ENCODE measurements around the gene CALM1.

Gene CALM1

GRCh38 chr14:90396341-90397339 is at the start of gene CALM1:
Gene CALM1, plus strand, starts transcription at chr14:90397029. Its CDS starts 202 bp downstream, at chr14:90397231.
- peak; percentile 97 for DNase-seq

- no peak for DNase-seq
Observed at GRCh38 chr14:90348270-90348669, 48.6 kb upstream of the CALM1 start.

GRCh38 chr14:90349739-90350138 is 47.1 kb upstream of the CALM1 start:
- no peak for DNase-seq

GRCh38 chr14:90354551-90355298 is 42.1 kb upstream of the CALM1 start:
- DNase-seq, result no peak

GRCh38 chr14:90355540-90356518 is 41.0 kb upstream of the CALM1 start:
- DNase-seq, result no peak

- no peak for DNase-seq
Observed at GRCh38 chr14:90356925-90357324, 39.9 kb upstream of the CALM1 start.

GRCh38 chr14:90358359-90358758 is 38.5 kb upstream of the CALM1 start:
- no peak for DNase-seq

GRCh38 chr14:90361865-90362557 is 34.8 kb upstream of the CALM1 start:
- DNase-seq, result no peak

- no peak for DNase-seq
Observed at GRCh38 chr14:90362558-90362896, 34.3 kb upstream of the CALM1 start.

- DNase-seq, result peak; percentile 65
Observed at GRCh38 chr14:90368946-90369721, 27.7 kb upstream of the CALM1 start.

- DNase-seq, result no peak
Observed at GRCh38 chr14:90373887-90374286, 22.9 kb upstream of the CALM1 start.

- no peak for DNase-seq
Observed at GRCh38 chr14:90374813-90375212, 22.0 kb upstream of the CALM1 start.

- DNase-seq, result no peak
Observed at GRCh38 chr14:90375934-90376333, 20.9 kb upstream of the CALM1 start.

- no peak for DNase-seq
Observed at GRCh38 chr14:90378249-90378648, 18.6 kb upstream of the CALM1 start.

GRCh38 chr14:90379106-90379505 is 17.7 kb upstream of the CALM1 start:
- DNase-seq, result no peak

GRCh38 chr14:90381011-90381786 is 15.6 kb upstream of the CALM1 start:
- no peak for DNase-seq

- DNase-seq, result no peak
Observed at GRCh38 chr14:90381999-90382451, 14.8 kb upstream of the CALM1 start.

- DNase-seq, result peak; percentile 75
Observed at GRCh38 chr14:90382491-90383125, 14.2 kb upstream of the CALM1 start.

- peak; percentile 99 for DNase-seq
Observed at GRCh38 chr14:90383126-90383730, 13.6 kb upstream of the CALM1 start.
